EL (cell line): Measurements from ENCODE around the gene ZNF865.

Source experiments
- DNase-seq: peaks from one replicate; pipeline ENCODE4 v3.0.0-alpha.2; 2016

Gene ZNF865

DNA sequence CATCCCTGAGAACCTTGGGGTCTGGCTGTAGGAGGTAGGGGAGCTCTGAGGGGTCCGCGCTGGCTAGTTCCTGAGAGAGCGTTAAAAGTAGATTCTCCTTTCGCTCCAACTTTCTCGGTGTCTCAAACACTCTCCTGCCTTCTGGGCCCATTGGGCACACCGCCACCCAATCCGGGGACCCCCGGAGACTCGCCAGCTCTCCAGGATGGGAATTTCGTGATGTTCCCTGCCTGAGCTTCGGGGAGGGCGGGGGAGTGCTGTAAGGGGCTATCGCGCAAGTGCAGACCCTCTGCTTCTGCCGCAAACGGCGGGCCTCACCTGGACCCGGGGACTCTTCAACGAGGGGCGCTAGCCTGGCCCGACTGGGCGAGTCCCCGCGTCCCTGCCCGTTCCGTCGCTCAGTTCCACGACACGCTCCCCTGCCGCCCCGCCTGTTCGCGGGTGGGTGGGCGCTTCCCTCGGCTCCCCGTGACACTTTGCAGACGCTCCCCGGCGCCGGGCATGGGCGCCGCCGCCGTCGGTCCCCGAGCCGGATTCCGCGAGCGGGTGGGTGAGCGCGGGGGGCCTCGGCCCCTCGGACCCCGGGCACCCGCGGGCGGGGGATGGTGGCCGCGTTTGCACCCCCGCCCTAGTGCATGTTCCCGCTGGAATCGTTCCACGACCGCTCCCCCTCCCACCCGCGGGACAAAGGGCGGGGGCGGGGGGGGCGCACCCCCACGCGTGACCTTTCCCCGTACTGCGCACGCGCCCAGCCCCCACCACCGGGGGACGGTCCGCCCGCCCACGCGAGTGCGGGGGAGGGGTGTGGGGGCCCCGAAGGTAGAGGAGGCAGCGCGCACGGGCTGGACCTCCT lies 42.5 kb downstream of the ZNF865 start, which contains the start of gene CCDC106:
TSS of gene CCDC106 (plus strand) at position 481 of the 853 bp plus-strand sequence. CDS start 835 bp downstream, outside the sequence.
- DNase-seq: peak; percentile 72

DNA sequence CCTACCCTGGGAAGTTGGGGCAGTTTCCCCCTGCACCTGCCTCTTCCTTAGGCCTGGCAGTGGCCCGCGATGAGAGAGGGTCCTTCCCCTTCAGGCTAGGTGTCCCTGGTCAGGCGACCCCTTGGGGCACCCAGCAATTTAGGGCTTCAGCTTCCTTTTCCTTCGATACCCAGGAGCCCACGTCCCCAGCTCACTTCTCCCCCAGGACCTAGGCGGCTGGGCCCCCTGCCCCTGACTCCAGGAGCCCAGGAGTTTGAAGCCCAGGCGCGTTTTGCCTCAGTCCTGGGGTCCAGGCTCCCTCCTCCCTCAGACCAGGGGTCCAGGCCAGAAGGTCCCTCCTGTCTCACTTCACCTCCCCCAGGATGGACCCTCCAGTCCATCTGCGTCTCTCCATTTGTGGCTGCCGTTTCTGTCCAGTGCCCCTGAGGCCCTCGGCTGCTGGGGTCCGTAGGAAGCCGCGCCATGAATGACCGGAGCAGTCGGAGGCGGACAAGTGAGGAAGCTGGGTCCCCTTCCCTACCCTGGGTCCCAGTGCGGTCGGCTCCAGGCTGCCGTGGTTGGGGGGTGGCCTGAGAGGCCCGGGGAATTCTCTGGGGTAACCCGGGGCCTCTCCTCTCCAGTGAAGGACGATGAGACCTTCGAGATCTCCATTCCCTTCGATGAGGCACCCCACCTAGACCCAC lies 43.3 kb downstream of the ZNF865 start:
- no peak for DNase-seq

DNA sequence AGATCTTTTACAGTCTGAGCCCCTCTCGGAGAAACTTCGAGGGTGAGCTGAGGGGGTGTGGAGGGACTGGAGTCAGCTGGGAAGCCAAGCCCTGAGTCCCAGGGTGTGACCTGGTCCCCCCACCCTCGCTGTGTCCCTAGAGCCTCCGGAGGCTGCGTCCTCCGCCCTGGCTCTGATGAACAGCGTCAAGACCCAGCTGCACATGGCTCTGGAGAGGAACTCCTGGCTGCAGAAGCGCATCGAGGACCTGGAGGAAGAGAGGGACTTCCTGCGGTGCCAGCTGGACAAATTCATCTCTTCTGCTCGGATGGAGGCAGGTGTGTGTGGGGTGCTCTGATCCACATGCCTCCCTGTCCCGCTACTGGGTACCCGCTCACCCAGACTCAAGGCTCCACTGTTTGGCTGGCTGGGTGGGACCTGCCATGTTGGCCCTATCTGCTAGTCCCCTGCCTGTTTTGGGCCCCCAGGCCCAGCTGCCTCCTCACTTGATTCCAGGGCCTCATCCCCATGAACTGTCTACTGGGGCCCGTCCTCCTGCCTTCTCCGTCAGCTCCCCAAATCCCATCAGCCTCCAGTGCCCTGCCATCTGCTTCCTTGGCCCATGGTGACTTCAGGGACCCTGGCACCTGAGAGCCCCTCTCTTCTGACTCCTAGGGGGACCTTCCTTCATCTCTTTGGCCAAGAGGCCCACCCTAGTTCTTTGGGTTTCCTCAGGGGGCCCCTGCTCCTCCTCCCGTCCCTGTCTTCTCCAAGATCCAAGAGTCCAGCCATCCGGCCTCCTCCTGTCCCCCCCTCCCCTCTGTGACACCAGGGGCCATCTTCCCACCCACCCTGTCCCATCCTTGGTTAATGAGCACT lies 44.0 kb downstream of the ZNF865 start:
- no peak for DNase-seq

DNA sequence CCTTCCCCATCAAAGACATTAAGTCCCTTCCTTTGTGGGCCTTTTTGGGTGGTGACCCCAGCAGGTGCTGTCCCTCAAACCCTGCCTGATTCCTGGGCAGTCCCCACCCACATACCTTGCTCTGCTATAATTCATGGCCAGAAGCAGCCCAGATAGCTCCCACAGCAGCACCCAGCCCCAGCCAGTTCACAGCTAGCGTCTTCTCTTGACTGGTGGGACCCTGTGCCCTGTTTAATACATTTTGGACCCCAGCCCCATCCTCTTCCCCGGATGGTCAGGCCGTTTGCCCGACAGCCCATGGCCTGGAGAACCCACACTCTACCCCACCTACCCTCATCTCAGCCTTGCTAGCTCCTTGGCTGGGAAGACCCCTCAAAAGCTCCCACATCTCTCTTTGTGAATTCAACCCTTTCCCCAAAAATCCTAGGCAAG lies 44.7 kb downstream of the ZNF865 start:
- no peak for DNase-seq

DNA sequence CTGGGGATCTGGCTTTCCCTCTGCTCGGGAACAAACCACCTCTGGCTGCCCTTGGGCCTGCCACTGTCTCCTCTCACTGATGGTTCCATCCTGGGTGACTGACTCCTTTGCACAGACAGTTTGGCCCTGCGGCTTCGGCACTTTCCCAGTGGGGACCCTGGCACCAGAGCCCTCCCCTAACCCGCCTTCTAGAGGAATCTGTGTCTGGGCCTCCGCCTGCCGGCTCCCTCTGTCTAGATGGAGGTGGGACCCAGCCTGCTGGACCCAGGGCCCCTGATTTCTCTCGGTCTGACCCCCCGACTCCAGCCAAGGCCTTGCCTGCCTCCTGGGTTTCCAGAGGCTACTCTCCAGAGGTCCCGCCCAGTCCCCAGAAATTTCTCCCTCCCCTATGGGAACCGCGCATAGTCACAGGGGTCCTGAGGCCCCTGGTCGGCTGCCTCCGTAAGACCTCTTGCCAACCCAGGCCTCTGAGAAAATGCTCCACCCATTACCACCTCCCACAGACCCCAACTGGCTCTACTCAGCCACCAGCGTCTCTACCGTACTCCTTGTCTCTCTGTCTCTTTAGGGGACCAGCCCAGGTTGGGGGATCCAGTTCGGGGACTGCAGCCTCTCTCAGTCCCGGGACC lies 45.3 kb downstream of the ZNF865 start:
- DNase-seq: no peak

DNA sequence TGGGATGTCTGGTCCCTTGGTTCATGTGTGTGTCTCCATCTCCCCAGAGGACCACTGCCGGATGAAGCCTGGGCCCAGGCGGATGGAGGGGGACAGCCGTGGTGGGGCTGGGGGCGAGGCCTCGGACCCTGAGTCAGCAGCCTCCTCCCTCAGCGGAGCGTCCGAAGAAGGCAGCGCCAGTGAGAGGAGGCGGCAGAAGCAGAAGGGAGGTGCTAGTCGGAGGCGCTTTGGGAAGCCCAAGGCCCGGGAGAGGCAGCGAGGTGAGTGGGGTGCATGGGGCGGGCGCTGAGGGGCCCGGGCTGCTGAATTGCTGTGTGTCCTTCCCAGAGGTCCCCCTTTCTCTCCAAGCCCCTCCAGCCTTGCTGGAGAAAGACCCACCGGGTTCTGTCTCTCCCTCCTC lies 45.8 kb downstream of the ZNF865 start:
- no peak for DNase-seq

DNA sequence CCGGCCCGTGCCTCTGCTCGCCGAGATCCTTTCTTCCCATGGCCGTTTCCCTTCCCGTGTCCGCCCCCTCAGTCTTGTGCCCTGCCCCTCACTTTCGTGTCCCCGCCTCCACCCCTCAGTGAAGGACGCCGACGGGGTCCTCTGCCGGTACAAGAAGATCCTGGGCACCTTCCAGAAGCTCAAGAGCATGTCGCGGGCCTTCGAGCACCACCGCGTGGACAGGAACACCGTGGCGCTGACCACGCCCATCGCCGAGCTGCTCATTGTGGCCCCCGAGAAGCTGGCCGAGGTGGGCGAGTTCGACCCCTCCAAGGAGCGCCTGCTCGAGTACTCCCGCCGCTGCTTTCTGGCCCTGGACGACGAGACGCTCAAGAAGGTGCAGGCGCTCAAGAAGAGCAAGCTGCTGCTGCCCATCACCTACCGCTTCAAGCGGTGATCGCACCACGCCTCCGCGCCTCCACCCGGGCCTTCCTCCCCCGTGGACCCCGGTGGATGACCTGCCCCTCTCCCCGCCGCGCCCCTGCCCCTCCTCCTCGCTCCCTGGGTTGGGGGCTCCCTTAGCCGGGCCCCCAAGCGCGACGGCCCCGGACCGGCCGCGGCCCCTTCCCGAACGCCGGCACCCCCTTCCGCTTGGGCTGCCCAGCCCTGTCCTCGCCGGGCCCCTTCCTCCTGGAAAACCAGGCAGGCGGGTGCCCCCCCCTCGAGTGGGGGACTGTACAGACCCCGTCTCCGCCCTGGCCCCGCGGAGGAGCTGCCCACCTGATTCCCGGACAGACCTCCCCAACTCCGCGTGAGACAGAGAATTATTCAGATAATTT lies 47.1 kb downstream of the ZNF865 start:
- no peak for DNase-seq

DNA sequence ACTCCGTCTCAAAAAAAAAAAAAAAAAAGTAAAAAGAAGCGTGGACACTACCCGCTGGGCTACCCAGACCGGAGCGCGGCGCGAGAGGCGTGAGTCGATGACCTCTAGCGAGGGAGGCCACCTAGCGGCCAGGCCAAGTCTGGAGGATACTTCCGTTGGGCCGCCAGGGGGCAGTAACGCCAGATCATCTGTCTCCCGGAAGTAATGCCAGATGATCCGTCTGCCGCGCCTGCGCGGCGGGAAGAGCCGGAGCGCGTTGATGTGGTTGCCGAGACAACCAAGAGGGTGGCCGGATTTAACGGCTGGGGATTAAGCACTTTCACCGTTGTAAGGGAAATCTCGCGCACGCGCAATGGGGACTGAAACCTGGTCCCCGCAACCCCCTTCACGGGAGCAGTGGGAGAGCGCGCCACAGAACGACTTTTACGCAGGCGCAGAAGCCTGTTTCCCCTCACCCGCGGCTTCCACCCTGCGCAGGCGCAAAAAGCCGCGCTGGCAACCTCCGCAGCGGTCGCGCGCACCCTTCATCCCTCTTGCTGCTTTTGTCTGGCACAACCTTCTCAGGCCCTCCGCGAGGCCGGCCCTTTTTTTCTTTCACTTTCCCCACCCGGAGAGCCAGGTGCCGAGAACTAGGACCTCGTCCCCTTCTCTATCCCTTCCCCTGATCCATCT lies 48.3 kb downstream of the ZNF865 start:
- DNase-seq: peak; percentile 99

DNA sequence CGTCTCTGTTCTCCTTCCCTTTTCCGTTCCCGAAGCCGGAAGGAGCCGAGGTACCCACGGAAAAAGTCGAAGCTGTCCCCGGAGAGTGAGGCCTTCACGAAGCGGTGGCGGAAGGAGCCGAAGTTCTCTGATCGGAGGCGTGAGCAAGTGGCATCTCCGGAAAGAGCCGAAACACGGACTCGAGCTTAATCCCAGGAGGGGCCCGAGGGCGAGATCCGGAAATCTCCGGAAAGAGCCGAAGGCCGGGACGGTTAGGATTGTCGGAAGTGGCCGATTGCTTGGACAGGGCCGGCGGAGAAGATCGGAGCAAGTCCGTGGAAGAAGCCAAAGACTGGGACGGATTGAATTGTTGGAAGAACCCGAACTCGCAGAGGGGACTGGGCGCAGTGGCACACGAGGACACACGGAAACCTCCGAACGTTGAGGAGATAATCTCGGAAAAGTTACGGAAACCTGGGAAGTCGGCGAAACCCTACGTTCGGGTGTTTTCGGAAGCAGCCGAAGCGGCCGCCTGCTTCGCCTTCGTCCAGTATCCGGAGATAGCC lies 48.9 kb downstream of the ZNF865 start:
- DNase-seq: peak; percentile 100

DNA sequence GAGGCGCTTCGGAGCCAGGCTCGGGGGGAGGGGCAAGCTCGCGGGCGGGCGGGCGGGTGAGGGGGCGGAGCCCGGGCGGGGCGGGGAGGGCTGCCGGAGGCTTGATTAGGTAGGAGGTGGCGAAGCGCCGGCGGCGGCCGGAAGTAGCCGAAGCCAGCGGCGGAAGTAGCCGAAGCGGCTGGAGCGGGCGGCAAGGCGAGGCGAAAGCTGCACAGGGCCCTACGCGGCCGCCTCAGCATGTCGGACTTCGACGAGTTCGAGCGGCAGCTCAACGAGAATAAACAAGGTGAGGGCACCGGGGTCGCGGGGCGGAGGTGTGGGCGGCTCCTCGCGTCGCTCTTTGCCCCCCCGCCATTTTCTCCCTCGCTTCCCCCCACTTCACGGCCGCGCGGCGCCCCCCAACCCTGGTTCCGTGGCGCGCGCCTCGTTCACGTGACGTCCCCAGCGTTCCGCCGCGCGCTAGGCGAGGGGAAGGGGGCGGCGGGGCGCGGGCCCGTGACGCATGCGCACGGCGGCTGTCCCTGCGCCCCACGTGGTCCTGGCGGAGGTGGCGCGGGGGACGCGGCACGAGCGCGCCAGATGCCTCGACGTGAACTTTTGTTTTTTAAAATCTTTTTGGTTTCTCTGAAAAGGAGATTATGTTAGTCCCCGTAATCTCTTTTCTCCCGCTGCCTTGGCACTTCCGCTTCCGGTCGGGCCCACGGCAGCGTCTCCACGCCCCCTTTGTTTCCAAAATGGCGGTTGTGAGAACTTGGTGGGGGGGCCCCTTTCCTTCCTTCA lies 49.6 kb downstream of the ZNF865 start, which contains the start of gene U2AF2:
TSS of gene U2AF2 (plus strand) at position 168 of the 780 bp plus-strand sequence. CDS start at position 238, 70 bp downstream.
- DNase-seq: peak; percentile 90

DNA sequence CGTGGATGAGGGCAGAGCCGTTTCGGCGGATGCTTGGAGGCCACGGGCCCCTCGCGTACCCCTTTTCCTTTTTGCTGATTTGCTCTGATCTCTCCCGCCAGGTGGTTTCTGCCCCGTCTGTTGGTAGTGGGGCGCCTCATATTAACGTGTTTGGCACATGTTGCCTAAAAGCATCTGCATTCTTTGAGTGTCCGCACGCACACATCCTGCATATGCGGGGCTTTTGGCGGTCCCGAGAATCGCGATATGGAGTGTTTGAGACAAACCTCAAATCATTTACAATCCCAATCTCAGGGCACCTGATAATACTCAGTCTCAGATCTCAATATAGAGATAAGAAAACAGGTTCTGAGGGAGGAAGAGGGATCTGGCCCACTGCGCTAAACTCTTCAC lies 50.2 kb downstream of the ZNF865 start:
- no peak for DNase-seq

DNA sequence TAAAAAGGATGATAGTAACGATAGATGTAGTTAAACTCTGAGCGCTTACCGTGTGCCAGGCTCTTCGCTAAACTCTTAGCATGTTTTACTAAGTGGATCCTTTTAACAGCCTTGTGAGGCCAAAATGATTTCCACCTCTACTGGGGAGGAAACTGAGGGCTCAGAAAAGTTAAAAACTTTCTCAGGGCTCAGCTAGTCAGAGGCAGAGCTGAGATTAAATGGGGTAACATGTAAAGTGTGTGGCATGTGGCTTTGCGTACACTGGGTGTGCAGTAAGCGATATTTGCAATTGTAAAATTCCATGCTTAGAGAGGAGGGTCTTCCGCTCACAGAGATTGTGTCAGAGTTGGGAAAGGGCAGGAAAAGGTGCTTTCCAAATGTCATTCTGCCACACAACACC lies 51.1 kb downstream of the ZNF865 start:
- no peak for DNase-seq

DNA sequence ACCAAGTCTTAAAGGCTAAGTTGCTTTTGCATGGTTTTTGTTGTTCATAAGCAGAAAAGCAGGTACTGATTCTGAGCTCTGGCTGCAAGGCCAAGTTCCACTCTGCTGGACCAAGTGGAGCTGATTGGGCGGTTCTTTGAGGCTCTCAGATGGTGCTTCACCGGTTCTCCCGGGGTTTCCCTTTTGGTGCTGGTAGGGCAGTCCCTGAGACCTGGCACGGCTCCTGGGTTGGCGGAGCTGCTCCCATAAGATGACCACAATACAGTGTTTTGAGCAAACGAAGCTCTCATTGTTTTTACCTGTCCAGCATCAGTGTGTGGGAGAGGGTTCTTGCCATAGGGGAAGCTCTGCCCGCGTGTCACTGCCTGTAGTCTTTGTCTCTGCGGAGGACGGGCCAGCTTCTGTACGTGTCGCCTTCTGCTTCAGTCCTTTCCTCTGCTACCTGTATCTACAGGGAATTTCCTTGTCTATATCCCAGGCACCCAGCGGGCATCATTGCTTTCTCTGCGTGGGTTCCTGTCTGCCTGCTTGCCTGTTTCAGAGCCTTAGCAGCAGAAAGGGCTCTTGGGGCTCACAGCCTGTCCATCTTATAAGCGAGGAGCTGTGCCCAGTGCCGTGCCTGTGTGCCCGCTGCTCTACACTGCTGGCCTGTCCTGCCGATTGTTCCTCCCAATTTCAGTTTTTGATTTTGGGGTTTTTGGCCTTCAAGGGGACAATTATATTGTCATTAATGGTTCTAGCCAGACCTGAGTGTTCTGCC lies 51.7 kb downstream of the ZNF865 start:
- no peak for DNase-seq

DNA sequence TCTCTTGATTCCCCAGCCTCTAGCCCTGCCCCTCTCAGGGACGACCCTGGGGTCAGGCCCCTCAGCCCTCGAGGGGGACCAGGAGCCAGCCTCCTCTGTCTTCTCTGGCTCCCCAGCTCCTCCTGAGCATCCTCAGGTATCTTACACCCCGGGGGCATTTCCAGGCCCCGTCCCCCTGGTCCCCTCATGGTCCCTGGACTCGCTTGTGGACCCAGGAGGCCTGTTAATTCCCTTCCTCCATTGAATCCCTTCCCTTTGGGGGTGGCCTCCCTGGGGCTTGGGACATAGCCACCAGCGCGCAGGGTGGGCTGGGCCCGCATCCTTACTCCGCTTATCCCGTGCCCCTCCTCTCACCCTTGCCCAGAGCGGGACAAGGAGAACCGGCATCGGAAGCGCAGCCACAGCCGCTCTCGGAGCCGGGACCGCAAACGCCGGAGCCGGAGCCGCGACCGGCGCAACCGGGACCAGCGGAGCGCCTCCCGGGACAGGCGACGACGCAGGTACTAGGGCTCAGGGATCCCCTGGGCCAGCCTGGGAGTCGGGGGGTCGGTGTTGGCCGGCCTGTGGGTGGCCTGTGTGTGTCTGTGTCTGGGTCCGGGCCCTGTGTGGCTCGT lies 53.5 kb downstream of the ZNF865 start:
- no peak for DNase-seq

DNA sequence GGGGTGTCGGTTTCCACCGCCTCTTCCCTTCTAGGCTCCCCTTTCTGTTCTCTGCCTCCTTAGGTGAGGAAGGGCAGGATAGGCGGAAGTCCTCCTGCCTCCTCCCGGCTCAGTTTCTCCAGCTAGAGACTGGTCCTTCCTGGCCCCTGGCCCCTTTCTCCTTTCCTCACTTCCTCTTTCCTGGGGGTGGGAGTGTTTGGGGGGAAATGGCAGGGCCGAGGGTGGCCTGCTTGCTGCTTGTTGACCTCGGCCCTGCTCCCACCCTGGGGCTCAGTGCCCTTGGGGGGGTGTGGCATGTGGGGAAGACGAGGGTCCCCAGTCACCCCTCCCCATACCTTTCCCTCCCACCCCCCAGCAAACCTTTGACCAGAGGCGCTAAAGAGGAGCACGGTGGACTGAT lies 54.4 kb downstream of the ZNF865 start:
- no peak for DNase-seq

DNA sequence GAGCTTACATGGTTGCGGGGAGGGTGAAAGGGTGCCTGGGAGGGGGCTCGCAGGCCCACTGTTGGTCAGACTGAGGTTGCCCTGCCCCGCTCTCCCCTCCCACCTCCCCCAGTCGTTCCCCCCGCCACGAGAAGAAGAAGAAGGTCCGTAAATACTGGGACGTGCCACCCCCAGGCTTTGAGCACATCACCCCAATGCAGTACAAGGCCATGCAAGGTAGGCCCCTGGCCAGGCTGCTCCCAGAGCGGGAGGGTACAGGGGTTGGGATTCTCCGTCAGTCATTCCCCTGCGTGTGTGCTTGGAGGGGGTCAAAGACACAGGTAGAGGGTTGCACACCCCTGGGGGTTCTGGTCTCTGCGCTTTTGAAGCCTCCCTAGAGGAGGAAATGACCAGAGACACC lies 55.0 kb downstream of the ZNF865 start:
- no peak for DNase-seq

DNA sequence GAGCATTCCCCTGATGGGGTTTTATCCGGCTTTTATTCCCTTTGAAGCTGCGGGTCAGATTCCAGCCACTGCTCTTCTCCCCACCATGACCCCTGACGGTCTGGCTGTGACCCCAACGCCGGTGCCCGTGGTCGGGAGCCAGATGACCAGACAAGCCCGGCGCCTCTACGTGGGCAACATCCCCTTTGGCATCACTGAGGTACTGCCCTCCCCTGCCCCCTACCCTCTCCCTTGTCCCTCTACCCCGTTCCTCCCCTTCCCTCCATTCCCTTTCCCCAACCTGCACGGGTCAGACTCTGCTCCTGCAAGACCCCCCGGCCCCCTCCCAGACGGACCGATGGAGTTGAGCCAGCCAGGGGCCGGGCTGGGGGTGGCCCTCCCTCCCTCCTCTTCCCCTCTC lies 55.5 kb downstream of the ZNF865 start:
- no peak for DNase-seq

DNA sequence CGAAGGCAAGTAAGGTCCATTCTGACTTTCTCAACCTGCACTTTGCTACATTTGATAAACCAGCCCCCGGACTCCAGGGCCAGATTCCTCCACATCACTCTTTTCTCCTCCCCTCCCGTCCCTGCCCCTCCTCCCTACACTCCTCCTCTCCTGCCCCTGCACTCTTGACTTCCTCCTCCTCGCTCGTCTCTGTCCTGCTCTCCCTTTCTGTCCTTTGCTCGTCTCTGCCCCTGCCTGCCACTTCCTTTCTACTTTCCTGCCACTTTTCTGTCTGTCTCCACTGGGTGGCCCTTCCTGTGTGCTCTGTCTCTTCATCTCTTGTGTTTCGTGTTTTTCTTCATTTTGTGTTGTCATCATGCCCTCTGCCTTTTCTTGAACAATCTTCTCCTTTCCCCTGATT lies 56.4 kb downstream of the ZNF865 start:
- no peak for DNase-seq
